ENCODE data around the gene NR1I3.

The NR1I3 gene

GRCh38 chr1:161193561-161194235 lies 44.3 kb downstream of the NR1I3 start:
- no peak for DNase-seq

- peak; percentile 61 to 62 for DNase-seq
Observed at GRCh38 chr1:161192476-161193465, 45.2 kb downstream of the NR1I3 start.

DNA sequence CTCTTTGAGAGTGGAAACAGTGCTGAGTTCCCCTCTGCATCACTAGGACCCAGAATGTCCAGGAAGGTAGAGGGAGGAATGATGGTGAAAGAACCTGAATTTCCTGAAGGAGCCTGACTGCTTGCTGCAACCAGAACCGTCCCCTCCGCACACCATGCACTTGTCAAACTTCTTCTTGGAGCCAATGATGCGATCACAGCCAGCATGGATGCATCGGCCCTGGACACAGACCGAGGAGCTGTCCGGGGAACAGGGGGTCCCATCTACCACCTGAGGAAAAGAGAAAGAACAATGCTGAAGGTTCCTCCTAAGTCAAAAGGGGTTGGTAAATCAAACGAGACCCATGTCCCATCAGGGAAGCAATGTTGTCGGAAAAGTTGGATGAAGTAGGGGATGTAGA lies 46.0 kb downstream of the NR1I3 start:
- DNase-seq = no peak

GRCh38 chr1:161190962-161191521 lies 47.0 kb downstream of the NR1I3 start:
- no peak for DNase-seq

- no peak for DNase-seq
Observed at GRCh38 chr1:161189036-161189435, 49.0 kb downstream of the NR1I3 start.

GRCh38 chr1:161188381-161188780 lies 49.6 kb downstream of the NR1I3 start:
- no peak for DNase-seq

- no peak for DNase-seq
Observed at GRCh38 chr1:161187311-161187710, 50.7 kb downstream of the NR1I3 start.

DNA sequence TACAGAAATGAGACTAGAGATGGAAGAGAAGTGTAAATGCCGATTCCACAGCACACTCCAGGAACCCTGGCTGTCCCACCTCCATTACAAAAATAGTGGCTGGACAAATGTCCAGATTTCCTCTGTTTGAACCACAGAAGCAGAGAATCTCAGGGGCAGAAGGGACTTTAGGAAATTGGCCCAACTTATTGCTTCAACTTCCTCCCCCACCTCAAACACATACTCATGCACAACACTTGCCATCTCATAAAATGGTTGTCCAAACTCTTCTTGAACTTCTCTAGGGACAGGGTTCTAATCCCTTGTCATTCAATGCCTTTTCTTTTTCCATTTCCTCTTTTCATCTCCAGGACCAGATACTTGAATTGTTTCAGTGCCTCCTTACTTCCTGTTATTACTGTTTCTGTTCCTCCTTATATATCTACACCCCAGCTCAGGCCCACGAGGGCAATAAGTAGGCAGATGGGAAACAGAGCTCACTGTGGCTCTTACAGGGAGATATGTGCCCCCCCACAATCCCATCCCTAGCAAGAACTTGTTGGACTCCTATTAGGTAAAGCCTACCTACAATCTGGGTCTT lies 52.2 kb downstream of the NR1I3 start:
- no peak for DNase-seq

DNA sequence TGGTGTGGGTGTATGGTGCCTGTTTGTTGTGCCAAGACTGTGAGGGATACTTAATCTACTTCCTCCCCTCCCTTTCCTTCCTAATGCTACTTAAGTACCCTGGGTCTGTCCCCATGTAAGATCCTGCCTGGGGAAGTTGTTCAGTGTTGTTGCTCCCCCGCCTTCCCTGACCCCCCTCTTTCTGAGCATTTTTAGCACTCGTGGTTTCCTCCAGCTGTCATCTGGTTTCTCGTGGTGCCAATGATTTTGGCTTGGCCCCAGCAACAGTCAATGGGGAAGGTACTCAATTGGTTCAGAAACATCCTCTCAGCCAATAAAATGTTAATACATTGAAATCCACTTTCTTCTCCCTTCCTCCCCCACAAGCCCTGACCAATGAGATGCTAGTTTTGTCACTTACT lies 52.7 kb downstream of the NR1I3 start:
- DNase-seq = peak in 1 of 2 donors; percentile 51

- peak in 1 of 2 donors; percentile 36 for DNase-seq
Observed at GRCh38 chr1:161182214-161182613, 55.8 kb downstream of the NR1I3 start.

DNA sequence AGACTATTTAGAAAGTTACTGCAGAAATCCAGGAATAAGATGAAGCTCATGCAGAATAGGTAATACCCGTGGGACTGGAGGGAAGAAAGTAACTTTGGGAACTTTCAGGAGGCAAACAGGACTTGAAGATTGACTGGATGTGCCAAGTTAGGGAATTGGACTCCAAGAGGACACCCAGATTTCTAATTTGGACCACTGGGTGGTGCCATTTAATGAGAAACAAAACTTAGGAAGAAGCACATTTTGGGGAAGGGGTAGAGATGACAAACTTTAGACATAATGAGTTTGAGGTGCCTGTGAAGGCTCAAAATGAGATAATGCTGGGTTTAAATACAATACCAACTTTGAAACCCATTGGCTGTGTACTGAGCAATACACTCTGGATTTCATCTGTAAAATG lies 57.4 kb downstream of the NR1I3 start:
- DNase-seq = no peak

DNA sequence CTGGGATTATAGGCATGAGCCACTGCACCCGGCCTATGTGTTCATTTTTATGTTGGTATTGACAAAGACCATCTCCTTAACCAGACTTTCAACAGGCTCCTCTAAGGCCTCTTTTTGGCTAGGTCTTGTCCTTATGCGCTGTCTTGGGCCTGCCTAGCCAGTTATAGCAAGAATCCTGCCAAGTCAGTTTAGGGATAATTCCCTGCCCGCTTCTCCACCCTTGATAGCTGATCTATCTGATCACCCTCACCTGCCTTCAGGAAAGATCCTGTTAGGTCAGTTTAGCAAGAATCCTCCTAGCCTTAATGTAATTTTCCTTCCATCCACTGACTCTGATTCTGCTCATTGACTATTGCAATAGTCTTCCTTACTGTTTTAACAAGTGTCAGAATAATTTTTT lies 58.3 kb downstream of the NR1I3 start:
- no peak for DNase-seq
